ENCODE results near the gene ANKLE2.
"Not testable (repeated sequence)": the region's sequence is repeated elsewhere in the genome, so short reads cannot be mapped to it uniquely, and the experiment has no call there.

ANKLE2 gene

GRCh38 chr12:132719141-132719953 lies 42.3 kb downstream of the ANKLE2 start:
- DNase-seq (ENCODE audit: low read depth, low spot score) = no peak

GRCh38 chr12:132718644-132719043 lies 43.0 kb downstream of the ANKLE2 start:
- DNase-seq (ENCODE audit: low read depth, low spot score) = no peak

- DNase-seq (ENCODE audit: low read depth, low spot score) = no peak
Measured at GRCh38 chr12:132717531-132718387, 43.9 kb downstream of the ANKLE2 start.

- DNase-seq (ENCODE audit: low read depth, low spot score) = no peak
Measured at GRCh38 chr12:132717011-132717410, 44.6 kb downstream of the ANKLE2 start.

- DNase-seq (ENCODE audit: low read depth, low spot score) = no peak
Measured at GRCh38 chr12:132716356-132716755, 45.3 kb downstream of the ANKLE2 start.

GRCh38 chr12:132715874-132716273 lies 45.8 kb downstream of the ANKLE2 start:
- no peak for DNase-seq (ENCODE audit: low read depth, low spot score)

- DNase-seq (ENCODE audit: low read depth, low spot score) = no peak
Measured at GRCh38 chr12:132713123-132713522, 48.5 kb downstream of the ANKLE2 start.

GRCh38 chr12:132711080-132711843 lies 50.4 kb downstream of the ANKLE2 start:
- no peak for DNase-seq (ENCODE audit: low read depth, low spot score)

GRCh38 chr12:132710405-132711079 lies 51.1 kb downstream of the ANKLE2 start, which contains the start of gene PGAM5:
Gene PGAM5, plus strand, starts transcription at chr12:132710842. Its CDS starts 35 bp downstream, at chr12:132710877.
- DNase-seq (ENCODE audit: low read depth, low spot score) = no peak

GRCh38 chr12:132710043-132710404 lies 51.6 kb downstream of the ANKLE2 start:
- DNase-seq (ENCODE audit: low read depth, low spot score) = no peak

GRCh38 chr12:132708150-132708549 lies 53.5 kb downstream of the ANKLE2 start:
- no peak for DNase-seq (ENCODE audit: low read depth, low spot score)

GRCh38 chr12:132707241-132707640 lies 54.4 kb downstream of the ANKLE2 start:
- no peak for DNase-seq (ENCODE audit: low read depth, low spot score)

- DNase-seq (ENCODE audit: low read depth, low spot score) = no peak
Measured at GRCh38 chr12:132703641-132704040, 58.0 kb downstream of the ANKLE2 start.

GRCh38 chr12:132702640-132703039 lies 59.0 kb downstream of the ANKLE2 start:
- no peak for DNase-seq (ENCODE audit: low read depth, low spot score)

- DNase-seq (ENCODE audit: low read depth, low spot score) = no peak
Measured at GRCh38 chr12:132700212-132700822, 61.3 kb downstream of the ANKLE2 start.

GRCh38 chr12:132698341-132698740 lies 63.3 kb downstream of the ANKLE2 start:
- DNase-seq (ENCODE audit: low read depth, low spot score) = no peak

- no peak for DNase-seq (ENCODE audit: low read depth, low spot score)
Measured at GRCh38 chr12:132695431-132695830, 66.2 kb downstream of the ANKLE2 start.

- not testable (repeated sequence) for DNase-seq (ENCODE audit: low read depth, low spot score)
Measured at GRCh38 chr12:132694888-132695287, 66.7 kb downstream of the ANKLE2 start.

- not testable (repeated sequence) for DNase-seq (ENCODE audit: low read depth, low spot score)
Measured at GRCh38 chr12:132692030-132692429, 69.6 kb downstream of the ANKLE2 start.

- DNase-seq (ENCODE audit: low read depth, low spot score) = no peak
Measured at GRCh38 chr12:132690112-132690511, 71.5 kb downstream of the ANKLE2 start.

GRCh38 chr12:132689227-132689626 lies 72.4 kb downstream of the ANKLE2 start:
- DNase-seq (ENCODE audit: low read depth, low spot score) = no peak
